ENCODE measurements around the gene ADCY10.
"Not testable (repeated sequence)": the region's sequence is repeated elsewhere in the genome, so short reads cannot be mapped to it uniquely, and the experiment has no call there.

GRCh38 chr1:167830668-167831067 is 83.3 kb downstream of the ADCY10 start:
- TF ChIP-seq CTCF (IDR thresholded peaks at IDR 0.05); SIN3A (IDR thresholded peaks at IDR 0.05; ENCODE audit: borderline replicate concordance, insufficient read depth, low read depth, low read length); POLR2AphosphoS5 (IDR thresholded peaks at IDR 0.05; ENCODE audit: low read depth, low read length); REST (IDR thresholded peaks at IDR 0.05; ENCODE audit: insufficient read depth in 1 of 2, low read depth in 2 of 2, low read length in 1 of 2); TCF7L2 (IDR thresholded peaks at IDR 0.05; ENCODE audit: low read depth, low read length): not testable (repeated sequence)
